ENCODE data around the gene CIDEC.
"Not testable (repeated sequence)": the region's sequence is repeated elsewhere in the genome, so short reads cannot be mapped to it uniquely, and the experiment has no call there.

CIDEC gene

DNA sequence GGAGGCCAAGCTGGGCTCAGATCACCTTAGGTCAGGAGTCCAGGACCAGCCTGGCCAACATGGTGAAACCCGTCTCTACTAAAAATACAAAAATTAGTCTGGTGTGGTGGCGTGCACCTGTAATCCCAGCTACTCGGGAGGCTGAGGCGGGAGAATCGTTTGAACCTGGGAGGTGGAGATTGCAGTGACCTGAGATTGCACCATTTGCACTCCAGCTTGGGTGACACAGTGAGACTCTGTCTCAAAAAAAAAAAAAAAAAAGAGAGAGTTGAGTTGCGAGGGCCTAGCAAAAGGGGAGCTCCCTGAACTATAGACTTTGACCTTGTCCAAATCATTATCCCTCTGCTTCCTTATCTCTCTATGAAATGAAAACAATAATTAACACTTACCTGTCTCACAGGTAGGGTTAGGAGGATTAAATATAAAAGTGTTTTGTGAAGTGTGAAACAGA, 20.9 kb upstream of the CIDEC start:
- not testable (repeated sequence) for DNase-seq

DNA sequence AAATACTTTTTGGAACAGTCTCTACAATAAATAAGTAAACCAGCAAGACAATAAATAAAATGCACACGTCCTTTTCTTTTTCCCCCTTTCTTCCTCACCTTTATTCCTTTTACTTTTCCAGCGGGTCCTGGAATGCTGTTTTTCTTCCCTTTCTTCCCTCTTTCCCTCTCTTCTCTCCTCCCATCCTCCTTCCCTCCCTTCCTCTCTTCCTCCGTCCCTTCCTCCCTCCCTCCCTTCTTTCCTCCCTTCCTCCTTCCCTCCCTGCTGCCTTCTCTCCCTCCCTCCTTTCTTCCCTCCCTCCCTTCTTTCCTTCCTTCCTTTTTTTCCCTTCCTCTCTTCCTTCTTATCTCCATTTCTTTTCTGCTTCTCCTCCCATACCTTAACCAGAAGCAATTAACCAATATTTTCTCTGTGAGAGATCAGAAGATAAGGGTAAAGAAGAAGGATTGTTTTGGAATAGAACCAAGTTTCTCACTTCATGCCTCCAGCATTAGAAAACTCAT, 19.3 kb upstream of the CIDEC start:
- DNase-seq, result no peak

DNA sequence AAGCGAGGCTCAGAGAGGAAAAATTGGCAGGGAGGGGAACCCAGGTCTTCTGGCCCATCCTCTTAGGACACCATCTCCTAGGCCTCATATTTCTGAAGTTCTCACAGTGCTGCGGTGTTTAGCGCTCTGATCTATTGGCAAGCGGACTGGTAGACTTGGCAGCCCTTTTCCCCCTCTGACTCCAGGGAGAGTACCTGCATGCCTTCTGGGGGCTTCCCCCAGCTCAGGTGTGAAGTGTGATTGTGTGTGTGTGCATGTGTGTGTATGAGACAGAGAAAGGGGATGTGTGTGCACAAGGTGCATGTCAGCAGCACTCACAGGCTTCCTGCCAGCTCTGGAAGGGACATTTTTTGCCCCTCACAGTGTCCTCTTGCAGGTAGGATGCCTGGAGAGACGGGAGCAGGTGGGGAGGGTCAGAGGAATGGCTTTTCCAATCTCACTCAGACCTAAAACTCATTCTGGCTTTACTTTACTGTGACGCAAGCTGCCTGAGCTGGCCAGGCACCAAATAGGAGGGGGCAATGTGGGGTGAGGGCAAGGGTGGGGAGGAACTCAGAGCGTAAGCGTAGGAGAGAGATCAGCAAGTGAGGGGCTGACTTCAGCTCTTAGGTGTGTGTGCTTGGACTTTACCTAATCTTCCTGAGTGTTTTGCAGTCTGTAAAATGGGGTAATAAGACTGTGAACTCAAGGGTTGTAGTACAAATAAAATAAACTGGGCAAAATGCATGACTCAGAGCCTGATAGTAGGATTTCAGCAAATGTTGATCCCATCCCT, 18.6 kb upstream of the CIDEC start:
- no peak for DNase-seq

DNA sequence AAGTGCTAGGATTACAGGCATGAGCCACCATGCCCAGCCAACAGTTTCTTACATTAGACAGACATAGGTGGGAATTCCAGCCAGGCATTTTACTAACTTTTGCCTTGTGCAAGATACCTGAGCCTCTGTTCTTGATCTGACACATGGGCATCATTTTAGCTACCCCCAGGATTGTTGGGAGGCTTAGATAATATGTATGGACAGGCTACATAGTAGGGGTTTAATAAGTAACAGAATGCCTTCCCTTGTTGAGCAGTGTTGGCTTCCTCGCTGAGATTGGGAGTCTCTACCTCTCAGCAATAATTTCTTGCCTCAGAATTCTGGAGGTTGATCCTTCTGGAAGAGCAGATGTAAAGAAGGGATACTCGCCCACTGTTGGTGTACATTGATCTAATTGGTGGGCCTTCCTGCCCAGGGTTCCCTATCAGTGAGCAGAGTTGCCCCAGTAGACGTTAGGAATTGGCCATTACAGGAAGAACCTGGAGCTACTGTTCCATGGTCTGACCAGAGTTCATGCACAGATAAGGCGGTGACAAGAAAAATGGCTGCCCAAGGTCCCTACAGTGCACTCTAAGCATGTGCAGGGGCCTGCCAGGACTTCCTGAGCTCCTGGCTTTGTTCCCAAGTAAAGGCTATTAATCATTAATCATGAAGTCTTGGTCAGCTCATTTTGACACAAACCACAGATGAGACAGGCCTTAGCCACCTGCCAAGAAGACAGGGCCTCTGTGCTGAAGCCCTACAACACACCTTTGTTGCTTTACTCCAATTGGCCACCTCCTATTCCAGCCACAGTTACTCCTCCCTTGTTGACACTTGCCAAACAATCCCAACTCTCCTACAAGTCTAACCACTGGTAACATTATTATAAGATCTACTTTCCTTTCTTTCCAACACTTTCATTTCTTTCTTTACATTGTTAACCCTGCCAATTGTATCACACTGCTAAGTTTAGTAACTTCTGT, 17.6 kb upstream of the CIDEC start:
- peak; percentile 27 for DNase-seq

DNA sequence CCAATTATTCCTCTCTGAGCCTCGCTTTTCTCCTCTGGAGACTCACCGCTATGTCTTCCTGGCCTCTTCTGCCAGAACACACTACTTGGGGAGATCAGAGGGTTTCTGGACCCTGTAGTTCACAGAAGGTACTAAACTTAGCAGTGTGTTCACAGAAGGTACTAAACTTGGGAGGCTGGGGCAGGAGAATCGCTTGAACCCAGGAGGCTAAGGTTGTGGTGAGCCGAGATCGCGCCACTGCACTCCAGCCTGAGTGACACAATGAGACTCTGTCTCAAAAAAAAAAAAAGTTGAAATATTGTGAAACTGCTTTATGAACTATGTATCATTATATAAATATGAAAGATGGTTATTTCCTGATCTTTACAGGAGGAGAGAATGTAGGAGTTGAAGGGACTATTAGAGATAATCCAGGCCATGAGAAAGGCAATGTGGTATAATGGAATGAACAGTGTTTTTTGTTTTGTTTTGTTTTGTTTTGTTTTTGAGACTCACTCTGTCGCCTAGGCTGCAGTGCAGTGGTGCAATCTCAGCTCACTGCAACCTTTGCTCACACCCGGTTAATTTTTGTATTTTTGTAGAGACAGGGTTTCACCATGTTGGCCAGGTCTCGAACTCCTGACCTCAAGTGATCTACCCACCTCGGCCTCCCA, 16.8 kb upstream of the CIDEC start:
- not testable (repeated sequence) for DNase-seq

DNA sequence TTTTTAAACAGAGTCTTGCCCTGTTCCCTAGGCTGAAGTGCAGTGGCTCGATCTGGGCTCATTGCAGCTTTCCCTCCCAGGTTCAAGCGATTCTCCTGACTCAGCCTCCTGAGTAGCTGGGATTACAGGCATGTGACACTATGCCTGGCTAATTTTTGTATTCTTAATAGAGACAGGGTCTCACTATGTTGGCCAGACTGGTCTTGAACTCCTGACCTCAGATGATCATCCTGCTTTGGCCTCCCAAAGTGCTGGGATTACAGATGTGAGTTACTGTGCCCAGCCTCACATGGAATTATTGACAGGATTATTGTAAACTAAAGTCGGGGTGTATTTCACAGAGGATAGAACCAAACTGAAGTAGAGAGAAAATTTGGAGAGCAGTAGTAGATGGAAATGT, 15.7 kb upstream of the CIDEC start:
- DNase-seq, result not testable (repeated sequence)

DNA sequence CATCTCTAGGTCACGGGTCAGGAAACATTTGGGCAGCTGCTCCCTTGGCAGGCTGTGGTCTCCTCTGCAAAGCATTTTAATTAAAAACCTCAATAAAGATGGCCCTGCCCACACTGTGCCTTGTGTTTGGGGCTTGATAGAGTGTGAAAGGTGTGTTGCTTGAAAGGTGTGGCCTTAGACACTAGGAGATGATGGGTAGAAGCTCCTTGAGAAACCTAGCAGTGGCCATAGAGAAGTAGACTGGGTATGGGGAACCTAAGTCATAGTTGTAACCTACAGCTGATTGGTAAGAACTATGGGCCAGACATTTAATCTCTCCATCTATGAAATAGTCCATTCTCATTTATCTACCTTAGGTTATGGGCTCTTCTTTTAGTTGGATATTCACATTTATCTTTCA, 13.7 kb upstream of the CIDEC start:
- DNase-seq, result no peak

DNA sequence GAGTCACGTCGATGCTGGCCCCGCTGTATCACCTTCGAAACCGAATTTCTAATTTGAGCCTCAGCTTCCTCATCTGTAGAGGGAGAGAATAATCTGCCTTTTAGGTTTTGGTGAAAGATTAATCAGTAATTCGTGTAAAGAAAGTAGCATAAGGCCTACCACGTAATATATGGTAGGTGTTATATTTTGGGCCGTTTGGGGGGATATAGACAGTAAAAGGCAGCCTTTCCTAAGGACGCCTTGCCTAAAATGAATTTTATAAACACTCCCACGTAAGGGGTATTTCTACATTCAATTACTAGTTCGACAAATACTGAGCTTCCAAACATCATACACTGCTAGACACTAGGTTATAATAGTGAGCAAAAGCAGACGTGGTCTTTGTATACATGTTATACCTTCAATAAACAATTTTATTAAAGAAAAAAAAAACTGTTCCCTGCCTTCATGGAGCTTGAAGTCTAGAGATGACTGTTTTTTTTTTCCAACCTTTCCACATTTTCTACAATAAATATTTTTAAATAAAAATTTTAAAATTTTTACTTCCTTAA, 11.1 kb upstream of the CIDEC start:
- DNase-seq, result no peak

DNA sequence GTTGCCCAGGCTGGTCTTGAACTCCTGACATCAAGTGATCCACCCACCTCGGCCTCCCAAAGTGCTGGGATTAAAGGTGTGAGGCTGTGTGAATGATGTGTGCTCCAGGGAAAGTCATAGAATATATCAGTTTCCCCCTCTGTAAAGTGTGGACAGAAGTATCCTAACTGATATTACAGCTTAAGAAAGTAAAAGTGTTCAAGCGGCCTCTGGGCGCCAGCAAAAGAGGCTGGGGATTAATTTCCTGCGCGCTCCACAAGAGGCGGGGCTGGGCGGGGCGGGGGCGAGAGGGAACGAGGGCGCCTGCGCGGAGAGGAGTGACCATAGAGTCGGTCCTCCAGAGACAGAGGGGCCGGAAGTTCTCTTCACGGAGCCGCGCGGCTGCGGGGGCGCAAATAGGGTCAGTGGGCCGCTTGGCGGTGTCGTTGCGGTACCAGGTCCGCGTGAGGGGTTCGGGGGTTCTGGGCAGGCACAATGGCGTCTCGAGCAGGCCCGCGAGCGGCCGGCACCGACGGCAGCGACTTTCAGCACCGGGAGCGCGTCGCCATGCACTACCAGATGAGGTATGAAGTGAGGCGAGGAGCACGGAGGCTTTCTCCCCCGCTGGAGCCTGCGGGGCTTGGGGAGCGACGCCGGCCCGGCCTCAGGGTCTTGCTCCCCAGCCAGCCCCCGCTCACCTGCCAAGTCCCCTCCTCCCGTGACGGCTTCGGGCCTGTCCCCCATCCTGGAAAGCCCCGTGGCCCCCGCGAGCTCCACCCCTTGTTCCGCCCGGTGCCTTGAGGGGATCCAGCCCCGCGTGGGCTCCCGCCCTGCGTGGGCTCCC, 10.4 kb upstream of the CIDEC start, which contains the start of gene JAGN1:
Gene JAGN1 (plus strand): TSS at position 362 of the 823 bp plus-strand sequence. CDS start 113 bp downstream, at position 475.
- DNase-seq, result peak; percentile 58

DNA sequence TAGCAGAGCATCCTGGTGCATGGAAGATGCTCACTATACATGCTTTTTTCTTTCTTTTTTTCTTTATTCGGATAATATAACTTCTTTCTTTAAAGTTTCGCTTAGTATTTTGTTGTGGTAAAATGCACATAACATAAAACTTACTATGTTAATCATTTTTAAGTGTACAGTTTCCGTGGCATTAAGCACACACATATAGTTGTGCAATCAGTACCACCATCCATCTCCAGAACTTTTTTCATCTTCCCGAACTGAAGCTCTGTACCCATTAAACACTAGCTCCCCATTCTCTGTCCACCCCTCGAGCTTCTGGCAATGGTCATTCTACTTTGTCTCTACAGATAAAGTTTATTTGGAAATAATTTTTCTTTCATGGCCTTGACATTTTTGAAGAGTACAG, 9.4 kb upstream of the CIDEC start:
- no peak for DNase-seq

DNA sequence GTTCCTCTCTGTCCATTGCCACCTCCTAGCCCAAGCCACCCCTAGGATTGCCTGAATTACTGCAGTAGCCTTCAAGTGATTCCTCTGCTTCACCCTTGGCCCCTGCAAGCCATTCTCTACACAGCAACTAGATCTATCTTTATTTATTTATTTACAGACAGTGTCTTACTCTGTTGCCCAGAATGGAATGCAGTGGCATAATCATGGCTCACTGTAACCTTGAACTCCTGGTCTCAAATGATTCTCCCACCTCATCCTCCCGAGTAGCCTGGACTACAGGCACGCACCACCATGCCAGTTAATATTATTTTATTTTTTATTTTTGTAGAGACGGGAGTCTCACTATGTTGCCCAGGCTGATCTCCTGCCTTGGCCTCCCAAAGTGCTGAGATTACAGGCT, 8.5 kb upstream of the CIDEC start:
- no peak for DNase-seq

DNA sequence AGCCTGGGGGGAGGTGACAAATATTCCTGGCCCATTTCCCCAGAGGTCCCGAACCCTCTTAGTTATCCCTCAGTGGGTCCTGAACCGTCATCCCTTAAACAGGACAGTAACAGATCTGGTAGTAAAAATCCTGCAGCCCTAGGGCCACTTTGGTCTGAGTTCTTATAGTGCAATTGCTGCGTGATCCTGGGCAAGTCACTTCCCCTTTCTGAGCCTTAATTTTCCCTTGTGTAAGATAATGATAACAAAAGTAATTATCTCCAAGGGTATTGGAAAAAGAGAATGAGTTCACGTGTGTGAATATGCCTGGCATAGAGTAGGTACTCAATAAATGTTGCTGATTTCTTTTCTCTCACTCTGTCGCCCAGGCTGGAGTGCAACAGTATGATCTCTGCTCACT, 7.4 kb upstream of the CIDEC start:
- DNase-seq, result no peak

DNA sequence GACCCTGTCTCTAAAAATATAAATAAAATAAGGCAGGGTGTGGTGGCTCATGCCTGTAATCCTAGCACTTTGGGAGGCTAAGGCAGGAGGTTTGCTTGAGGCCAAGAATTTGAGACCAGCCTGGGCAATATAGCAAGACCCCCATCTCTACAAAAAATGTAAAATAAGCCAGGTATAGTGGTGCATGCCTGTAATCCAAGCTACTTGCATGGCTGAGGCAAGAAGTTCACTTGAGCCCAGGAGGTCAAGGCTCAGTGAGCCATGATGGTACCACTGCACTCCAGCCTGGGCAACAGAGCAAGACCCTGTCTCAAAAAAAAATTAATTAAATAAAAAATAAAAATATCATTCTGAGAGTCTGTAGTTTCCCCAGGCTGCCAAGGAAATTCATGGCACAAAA, 6.3 kb upstream of the CIDEC start:
- DNase-seq, result no peak

DNA sequence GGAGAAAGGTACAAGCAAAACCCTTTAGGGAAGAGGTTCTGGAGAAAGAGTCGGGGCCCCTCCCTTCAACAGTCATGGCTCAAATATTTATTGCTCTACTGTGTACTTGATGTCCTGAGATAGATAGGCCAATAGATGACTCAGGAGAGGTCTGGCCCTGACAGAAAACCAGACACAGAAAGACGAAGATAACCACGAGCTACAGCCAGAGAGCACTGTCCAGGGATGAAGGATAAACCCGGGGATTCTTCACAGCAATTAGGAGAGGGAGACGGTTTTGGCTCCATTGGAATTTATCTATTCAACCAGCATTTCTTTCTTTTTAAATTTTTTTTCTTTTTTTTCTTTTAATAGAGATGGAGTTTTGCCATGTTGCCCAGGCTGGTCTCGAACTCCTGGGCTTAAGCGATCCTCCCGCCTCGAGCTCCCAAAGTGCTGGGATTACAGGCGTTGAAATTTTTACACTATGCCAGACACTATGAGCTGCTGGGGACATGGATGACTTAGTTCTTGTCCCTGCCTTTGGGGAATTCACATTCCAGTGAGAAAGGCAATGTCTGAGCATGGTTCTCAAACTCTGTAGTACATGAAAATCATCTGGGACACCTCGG, 4.6 kb upstream of the CIDEC start:
- no peak for DNase-seq

DNA sequence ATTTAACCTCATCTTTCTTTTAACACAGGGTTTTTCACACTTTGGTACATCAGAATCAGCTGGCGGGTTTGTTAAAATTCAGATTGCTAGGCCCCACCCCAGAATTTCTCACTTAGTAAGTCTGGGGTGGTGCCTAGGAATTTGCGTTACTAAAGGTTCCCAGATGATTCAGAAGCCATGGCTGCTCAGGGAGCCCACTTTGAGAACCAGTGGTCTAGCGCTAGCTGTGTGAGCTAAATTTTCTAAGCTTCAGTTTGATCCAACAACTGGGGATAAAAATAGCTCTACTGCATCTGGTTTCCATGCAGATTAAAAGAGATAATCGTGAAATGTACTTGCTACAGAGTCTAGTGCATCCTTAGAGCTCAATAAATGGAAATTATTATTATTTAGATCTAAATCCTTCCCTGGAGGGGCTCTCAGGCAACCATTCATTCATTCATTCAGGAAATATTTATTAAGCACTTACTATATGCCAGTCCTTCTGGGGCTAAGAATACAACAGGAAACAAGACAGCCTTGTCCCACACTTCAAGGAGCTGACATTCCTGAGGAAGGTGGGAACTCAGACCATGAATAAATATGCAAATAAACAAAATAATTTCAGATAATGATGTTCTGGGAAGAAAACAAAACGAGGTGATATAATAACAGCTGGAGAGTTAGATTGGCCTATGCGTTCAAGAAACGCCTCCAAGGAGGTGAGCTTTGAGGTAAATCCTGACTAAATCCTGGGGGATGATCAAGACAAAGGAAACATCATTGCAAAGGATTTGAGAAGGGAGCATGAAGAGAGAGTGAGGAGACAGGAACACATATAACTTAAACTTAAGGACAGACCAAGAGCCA, 3.9 kb upstream of the CIDEC start:
- no peak for DNase-seq

DNA sequence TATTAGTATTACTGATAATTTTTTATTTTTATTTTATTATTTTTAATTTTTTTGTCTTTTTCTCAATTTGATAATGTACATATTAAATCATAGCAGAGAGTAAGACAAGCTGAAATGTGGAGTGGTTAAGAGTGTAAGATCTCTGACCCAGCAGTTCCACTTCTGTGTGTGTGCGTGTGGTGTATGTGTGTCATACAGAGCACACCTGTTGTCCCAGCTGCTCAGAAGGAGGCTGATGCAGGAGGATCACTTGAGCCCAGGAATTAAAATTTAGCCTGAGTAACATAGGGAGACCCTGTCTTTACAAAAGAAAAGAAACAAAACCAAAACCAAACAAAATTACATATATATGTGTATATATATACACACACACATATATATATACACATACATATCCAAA, 1.4 kb upstream of the CIDEC start:
- no peak for DNase-seq

DNA sequence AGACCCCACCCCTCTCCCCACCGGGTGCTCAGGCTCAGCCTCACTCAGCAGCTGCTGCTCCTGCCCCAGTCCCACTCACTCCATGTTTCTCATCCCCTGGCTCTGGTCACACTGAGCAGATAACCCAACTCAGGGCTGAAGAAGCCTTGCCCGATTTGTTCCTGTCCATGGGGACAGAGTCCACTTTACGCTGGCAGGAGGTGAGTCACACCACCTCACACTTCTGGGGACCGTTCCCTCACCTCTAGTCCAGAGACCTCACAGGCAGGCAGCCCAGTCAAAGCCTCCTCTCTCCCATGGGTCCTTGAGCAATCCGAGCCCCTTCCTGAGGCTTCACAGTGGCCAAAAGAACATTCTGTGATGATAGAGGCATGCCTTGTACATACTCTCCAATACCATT, 1.4 kb downstream of the CIDEC start:
- no peak for DNase-seq

DNA sequence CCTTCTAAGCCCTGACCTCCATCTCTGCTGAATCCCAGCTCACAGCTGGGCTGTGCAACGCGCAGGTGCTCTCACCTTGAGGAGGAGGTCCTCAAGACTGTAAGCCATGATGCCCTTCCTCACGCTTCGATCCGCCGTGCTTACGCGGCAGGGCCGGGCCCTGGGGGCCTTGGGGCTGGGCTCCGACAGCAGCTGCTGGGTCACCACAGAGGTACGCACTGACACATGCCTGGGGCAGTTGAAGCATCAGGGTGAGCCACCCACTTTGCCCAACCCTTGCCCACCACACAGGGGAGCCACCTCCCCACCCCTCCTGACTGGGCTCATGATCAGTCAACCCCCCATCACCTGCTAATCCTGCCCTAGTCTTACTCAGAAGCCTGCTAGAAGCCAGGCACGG, 3.1 kb downstream of the CIDEC start:
- no peak for DNase-seq

DNA sequence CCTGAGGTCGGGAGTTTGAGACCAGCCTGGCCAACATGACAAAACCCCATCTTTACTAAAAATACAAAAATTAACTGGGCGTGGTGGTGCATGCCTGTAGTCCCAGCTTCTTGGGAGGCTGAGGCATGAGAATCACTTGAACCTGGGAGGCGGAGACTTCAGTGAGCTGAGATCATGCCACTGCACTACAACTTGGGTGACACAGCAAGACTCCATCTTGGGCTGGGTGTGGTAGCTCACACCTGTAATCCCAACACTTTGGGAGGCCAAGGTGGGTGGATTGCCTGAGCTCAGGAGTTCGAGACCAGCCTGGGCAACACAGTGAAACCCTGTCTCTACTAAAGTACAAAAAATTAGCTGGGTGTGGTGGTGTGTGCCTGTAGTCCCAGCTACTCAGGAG, 3.8 kb downstream of the CIDEC start:
- not testable (repeated sequence) for DNase-seq

DNA sequence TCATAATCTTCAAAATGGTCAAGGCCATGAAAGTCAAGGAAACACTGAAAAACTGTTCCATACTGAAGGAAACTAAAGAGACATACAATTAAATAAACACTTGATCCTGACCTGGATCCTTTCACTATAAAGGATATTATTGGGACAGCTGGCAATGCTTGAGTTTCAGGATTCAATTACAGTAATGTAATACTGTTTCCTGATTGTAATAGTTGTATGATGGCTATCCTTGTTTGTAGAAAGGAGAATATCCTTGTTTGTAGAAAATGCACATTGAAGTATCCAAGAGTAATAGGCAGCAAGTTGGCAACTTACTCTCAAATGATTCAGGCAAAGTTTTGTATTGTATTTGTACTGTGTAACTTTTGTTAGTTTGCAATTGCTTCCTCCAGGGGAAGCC, 4.6 kb downstream of the CIDEC start:
- no peak for DNase-seq

All from NCI-H446 treated with DMSO at 0.1 percent for 48 hours (cell line).